HCT116 (cell line): ENCODE data around the gene ZNF423. TPM values are rescaled to one million over a fixed set of nuclear protein-coding genes. Genes with fewer than 3 reads are reported as not detected.

Source experiments
- ATAC-seq: fragments of 200-7000 bp; cut with Tn5 transposase; 2 replicates; pipeline ENCODE4 v1.9.1; 2020; ENCODE audit warnings: mild to moderate bottlenecking, moderate library complexity
- BruUV-seq: library from RNA; stranded (reverse); fragments of 400-500 nt; replicated peaks from 2 replicates; lab custom pipeline; 2021; lab: Mats Ljungman, UMichigan
- CTCF ChIA-PET: fragments of 300-600 bp; sonication (Branson Sonifier 250); formaldehyde crosslinking; loops from one replicate; lab custom pipeline; 2021; ENCODE audit warnings: antibody characterized with exemption; lab: Charles Lee
- POLR2A ChIA-PET: fragments of 300-600, 350-600 bp; sonication (Branson Sonifier 250); formaldehyde crosslinking; loops from one replicate; lab custom pipeline; 2021; ENCODE audit warnings: antibody characterized with exemption; lab: Charles Lee
- RAD21 ChIA-PET, 2 experiments: fragments of 300-600 bp; sonication (Branson Sonifier 250); formaldehyde crosslinking; loops; one replicate each; lab custom pipeline; 2023; ENCODE audit warnings: low total read pairs in 2 of 2; ENCODE audit not compliant: uncharacterized antibody in 2 of 2, unreplicated experiment in 2 of 2, low non-redundant PET in 1 of 2; lab: Charles Lee
- DNase-seq: peaks from one replicate; pipeline ENCODE4 v3.0.0-alpha.2; 2010; ENCODE audit warnings: low read depth, low spot score
- H2AFZ ChIP-seq: fragments of 200-600 bp; shearing (Covaris generic), sonication (generic); 2 replicates; pipeline ENCODE4 v1.6.1; 2017; ENCODE audit warnings: low read depth, mixed run types, mixed read lengths, antibody characterized with exemption, low read length; ENCODE audit not compliant: poor library complexity, severe bottlenecking
- H3K27ac ChIP-seq: 2 replicates; pipeline ENCODE4 v1.5.1; 2012; ENCODE audit warnings: low read depth, low read length
- H3K27me3 ChIP-seq: fragments of 200-600 bp; sonication (generic); 2 replicates; pipeline ENCODE4 v1.6.1; 2016; ENCODE audit warnings: mixed run types, low read length, mixed read lengths; ENCODE audit not compliant: insufficient read depth
- H3K36me3 ChIP-seq, 2 experiments: fragments of 200-500 bp in 1 of 2; fragments of 200-600 bp in 1 of 2; sonication (Bioruptor generic) in 1 of 2; sonication (generic) in 1 of 2; 2 replicates each; pipeline versions ENCODE4 v1.5.1 to v1.6.1; 2014 to 2016; ENCODE audit warnings: low read length in 2 of 2, inconsistent platforms in 1 of 2, mixed read lengths in 1 of 2, mixed run types in 1 of 2; ENCODE audit not compliant: insufficient read depth in 2 of 2, control insufficient read depth in 1 of 2
- H3K4me1 ChIP-seq, 2 experiments: fragments of 200-600 bp in 1 of 2; sonication (generic) in 1 of 2; 2 replicates each; pipeline versions ENCODE4 v1.5.1 to v1.6.1; 2012 to 2017; ENCODE audit warnings: low read length in 2 of 2, inconsistent platforms in 1 of 2, mild to moderate bottlenecking in 1 of 2, mixed read lengths in 1 of 2, mixed run types in 1 of 2, moderate library complexity in 1 of 2; ENCODE audit not compliant: insufficient read depth in 2 of 2, control insufficient read depth in 1 of 2
- H3K4me2 ChIP-seq: fragments of 200-600 bp; sonication (generic); 2 replicates; pipeline ENCODE4 v1.6.1; 2017; ENCODE audit warnings: mixed run types, low read length, mixed read lengths
- H3K4me3 ChIP-seq, 2 experiments: fragments of 200-600 bp in 1 of 2; sonication (generic) in 1 of 2; replicated peaks in 1 of 2; 2 replicates each; pipeline ENCODE4 v1.5.1; 2011 to 2016; ENCODE audit warnings: low read length in 2 of 2, control low read depth in 1 of 2, low read depth in 1 of 2, mild to moderate bottlenecking in 1 of 2, mixed read lengths in 1 of 2, mixed run types in 1 of 2
- H3K79me2 ChIP-seq: fragments of 200-600 bp; sonication (generic); 2 replicates; pipeline ENCODE4 v1.6.1; 2017; ENCODE audit warnings: mild to moderate bottlenecking, mixed run types, low read length, moderate library complexity, mixed read lengths; ENCODE audit not compliant: insufficient read depth
- H3K9ac ChIP-seq: fragments of 200-600 bp; sonication (generic); 2 replicates; pipeline ENCODE4 v1.6.1; 2016; ENCODE audit warnings: low read length, mixed read lengths
- H3K9me2 ChIP-seq: fragments of 200-600 bp; sonication (generic), shearing (Covaris generic); 2 replicates; pipeline ENCODE4 v1.6.1; 2017; ENCODE audit warnings: mixed run types, mild to moderate bottlenecking, moderate library complexity; ENCODE audit not compliant: insufficient read depth
- H3K9me3 ChIP-seq, 2 experiments: fragments of 200-500 bp in 1 of 2; fragments of 200-600 bp in 1 of 2; sonication (Bioruptor generic) in 1 of 2; sonication (generic) in 1 of 2; 2 replicates each; pipeline ENCODE4 v1.6.1; 2014 to 2017; ENCODE audit warnings: low read length in 2 of 2, mixed read lengths in 2 of 2, inconsistent platforms in 1 of 2, low read depth in 1 of 2, mild to moderate bottlenecking in 1 of 2, mixed run types in 1 of 2, moderate library complexity in 1 of 2; ENCODE audit not compliant: control insufficient read depth in 1 of 2, insufficient read depth in 1 of 2
- H4K20me1 ChIP-seq: fragments of 200-600 bp; sonication (generic), shearing (Covaris generic); 2 replicates; pipeline ENCODE4 v1.6.1; 2017; ENCODE audit warnings: mixed run types, mild to moderate bottlenecking, moderate library complexity; ENCODE audit not compliant: insufficient read depth
- CBX3 ChIP-seq: IDR thresholded peaks from 2 replicates; pipeline ENCODE4 v1.6.1; 2012; ENCODE audit warnings: low read depth
- CTCF ChIP-seq, 3 experiments: fragments of 200-600 bp in 1 of 3; sonication (generic) in 1 of 3; IDR thresholded peaks in 2 of 3; conservative IDR thresholded peaks in 1 of 3; 2 replicates each; pipeline ENCODE4 v1.5.1; 2012 to 2017; ENCODE audit warnings: low read depth in 2 of 3, low read length in 2 of 3, antibody characterized with exemption in 1 of 3, borderline replicate concordance in 1 of 3, control low read depth in 1 of 3, mild to moderate bottlenecking in 1 of 3, mixed read lengths in 1 of 3, mixed run types in 1 of 3, moderate library complexity in 1 of 3; ENCODE audit not compliant: insufficient read depth in 1 of 3
- POLR2AphosphoS5 ChIP-seq: IDR thresholded peaks from 2 replicates; pipeline ENCODE4 v1.6.1; 2011; ENCODE audit warnings: mild to moderate bottlenecking, low read depth, low read length, moderate library complexity
- RAD21 ChIP-seq: IDR thresholded peaks from 2 replicates; pipeline ENCODE4 v1.6.1; 2012; ENCODE audit warnings: low read depth, mild to moderate bottlenecking
- SIN3A ChIP-seq: IDR thresholded peaks from 2 replicates; pipeline ENCODE4 v1.6.1; 2012; ENCODE audit warnings: low read depth
- ZBTB33 ChIP-seq: IDR thresholded peaks from 2 replicates; pipeline ENCODE4 v1.6.1; 2011; ENCODE audit warnings: mild to moderate bottlenecking, low read length, moderate library complexity; ENCODE audit not compliant: insufficient replicate concordance; ENCODE audit errors: extremely low read depth
- intact Hi-C: fragments of 100-400 bp; cut with micrococcal nuclease; formaldehyde crosslinking; loops from 2 replicates; pipeline ENCODE4 v1.10.0; 2022
- total RNA-seq: library from RNA; stranded (reverse); gene quantifications from one replicate; pipeline ENCODE4 v1.2.1, GENCODE V29; 2021; ENCODE audit not compliant: unreplicated experiment
- TF ChIP-seq, protein P1 (sequence below): IDR thresholded peaks from 2 replicates; pipeline ENCODE4 v1.6.1; 2012

The ZNF423 gene
- total RNA-seq, 1 experiment from 2014 or later = 0.22 TPM

DNA sequence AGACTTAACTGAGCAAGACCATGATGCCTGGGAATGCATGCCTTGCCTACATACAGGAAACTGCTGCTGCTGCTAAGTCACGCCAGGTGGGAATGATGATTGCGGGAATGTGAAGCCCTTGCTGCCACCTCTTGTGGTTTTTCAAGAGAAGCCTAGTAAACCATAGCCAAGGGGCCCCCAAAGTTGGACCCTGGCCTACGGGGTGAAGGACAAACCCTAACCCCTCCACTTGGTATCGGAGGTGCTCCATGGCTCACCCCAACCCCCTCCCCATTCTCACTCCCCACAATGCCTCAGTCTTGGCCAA, 233.9 kb downstream of the ZNF423 start (continued):
- TF ChIP-seq CTCF (IDR thresholded peaks at IDR 0.05 in 2 of 3, conservative IDR thresholded peaks at IDR 0.05 in 1 of 3; ENCODE audit: borderline replicate concordance in 1 of 3, insufficient read depth in 1 of 3, low read depth in 2 of 3, low read length in 2 of 3) = no peak
- TF ChIP-seq RAD21 = no peak

GRCh38 chr16:49621241-49622083, 234.4 kb downstream of the ZNF423 start:
- no peaks in the 10 kb centered on the region for H3K27me3 ChIP-seq
- ATAC-seq = no peak
- H3K9me2 ChIP-seq = no peaks in the 10 kb centered on the region
- intact Hi-C loops = no loop called here
- no peaks in the 10 kb centered on the region for H4K20me1 ChIP-seq
- H3K4me2 ChIP-seq = no peak overlapping the region; the same call in 1 of the 2 replicates
- no peaks in the 10 kb centered on the region for H3K79me2 ChIP-seq
- DNase-seq = no peak
- POLR2A ChIA-PET = no interaction called here
- H3K27ac ChIP-seq = no peak overlapping the region
- H3K36me3 ChIP-seq = no peaks in the 10 kb centered on the region
- H3K4me1 ChIP-seq = peaks cover 16 to 18% of the 10 kb centered on the region in 2 experiments
- H3K9ac ChIP-seq = no peak overlapping the region
- BruUV-seq = no TSS peak
- H2AFZ ChIP-seq = no peak overlapping the region
- RAD21 ChIA-PET = no interaction called here
- CTCF ChIA-PET = no interaction called here
- TF ChIP-seq, protein P1, sequence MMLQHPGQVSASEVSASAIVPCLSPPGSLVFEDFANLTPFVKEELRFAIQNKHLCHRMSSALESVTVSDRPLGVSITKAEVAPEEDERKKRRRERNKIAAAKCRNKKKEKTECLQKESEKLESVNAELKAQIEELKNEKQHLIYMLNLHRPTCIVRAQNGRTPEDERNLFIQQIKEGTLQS = no peak
- TF ChIP-seq ZBTB33 (no peak), POLR2AphosphoS5 (no peak), CBX3 (no peak), SIN3A (no peak), RAD21 (no peak)
- no peak overlapping the region for H3K4me3 ChIP-seq
- no peaks in the 10 kb centered on the region for H3K9me3 ChIP-seq
